Tibial nerve (tissue), 4 donors: ENCODE data around the gene CFAP46. TPM values are rescaled to one million over a fixed set of nuclear protein-coding genes. Genes with fewer than 3 reads are reported as not detected.

ENCODE experiments used
- DNase-seq, 2 donors: peaks; one replicate each; pipeline ENCODE4 v3.0.0-alpha.2; 2019; ENCODE audit warnings: low spot score in 2 of 2
- H3K27ac ChIP-seq, 4 donors: fragments of 200-600 bp; sonication (generic) in 3 of 4; one replicate each; pipeline ENCODE4 v1.5.1; 2017 to 2019; ENCODE audit warnings: mild to moderate bottlenecking in 1 of 4
- H3K27me3 ChIP-seq, 2 donors: fragments of 200-600 bp; sonication (generic) in 1 of 2; one replicate each; pipeline versions ENCODE4 v1.5.1 to v1.6.0; 2017 to 2019
- H3K36me3 ChIP-seq, 3 donors: fragments of 200-600 bp; sonication (generic); one replicate each; pipeline ENCODE4 v1.5.1; 2018 to 2019
- H3K4me1 ChIP-seq, 4 donors: fragments of 200-600 bp; sonication (generic) in 3 of 4; one replicate each; pipeline ENCODE4 v1.5.1; 2017 to 2019
- H3K4me3 ChIP-seq, 4 donors: fragments of 200-600 bp; sonication (generic) in 3 of 4; one replicate each; pipeline ENCODE4 v1.5.1; 2017 to 2019; ENCODE audit warnings: mild to moderate bottlenecking in 1 of 4, moderate library complexity in 1 of 4
- H3K9me3 ChIP-seq, 4 donors: fragments of 200-600 bp; sonication (generic) in 3 of 4; one replicate each; pipeline ENCODE4 v1.5.1; 2017 to 2019
- CTCF ChIP-seq, 5 experiments: fragments of 200-600 bp in 3 of 5; fragments of 450-650 bp in 2 of 5; sonication (generic) in 3 of 5; IDR thresholded peaks; one replicate each; pipeline ENCODE4 v1.5.1; 2016 to 2019; ENCODE audit warnings: antibody characterized with exemption in 5 of 5, mild to moderate bottlenecking in 3 of 5, moderate library complexity in 2 of 5
- EP300 ChIP-seq, 2 donors: sonication (generic); formaldehyde crosslinking; IDR thresholded peaks; one replicate each; pipeline ENCODE4 v1.6.1; 2017; ENCODE audit warnings: antibody characterized with exemption in 2 of 2, mild to moderate bottlenecking in 1 of 2
- POLR2A ChIP-seq, 2 donors: fragments of 450-650 bp; IDR thresholded peaks; one replicate each; pipeline ENCODE4 v1.6.1; 2017; ENCODE audit warnings: antibody characterized with exemption in 2 of 2, mild to moderate bottlenecking in 2 of 2, moderate library complexity in 2 of 2
- WGBS, 2 donors: methylation state at CpG; one replicate each; pipeline ENCODE4 v1.1.5; 2018; 5-methylcytosine and 5-hydroxymethylcytosine counted together
- total RNA-seq, 4 donors: library from RNA; depleted of rRNA; stranded (reverse); fragments of >200 nt; gene quantifications; one replicate each; pipeline ENCODE4 v1.1.0, GENCODE V29; 2016

CFAP46 gene
- total RNA-seq, 4 donors from 2014 or later, result 0.90 to 1.4 TPM; not detected in 2

- Histone ChIP-seq H3K27ac (no peak overlapping the region), H3K27me3 (peaks cover 0 to 18% of the 10 kb centered on the region in 2 donors), H3K36me3 (no peaks in the 10 kb centered on the region), H3K4me3 (no peak overlapping the region), H3K4me1 (peaks cover 0 to 7% (median 0%) of the 10 kb centered on the region in 4 donors), H3K9me3 (peaks cover 0 to 6% (median 0%) of the 10 kb centered on the region in 4 donors)
- no peak for DNase-seq
- TF ChIP-seq CTCF (IDR thresholded peaks at IDR 0.05), result no peak
- TF ChIP-seq EP300 (IDR thresholded peaks at IDR 0.05), result no peak
- no peak for TF ChIP-seq POLR2A (IDR thresholded peaks at IDR 0.05)
- WGBS, 2 donors, result 31 to 42% methylated on average over 17 to 20 of the region's 20 CpGs
Observed at GRCh38 chr10:132883391-132883881, 58.9 kb downstream of the CFAP46 start.

- H3K27me3 ChIP-seq, result peaks cover 0 to 29% of the 10 kb centered on the region in 2 donors
- H3K36me3 ChIP-seq, result no peaks in the 10 kb centered on the region
- peaks cover 0 to 6% (median 0%) of the 10 kb centered on the region in 4 donors for H3K9me3 ChIP-seq
- TF ChIP-seq POLR2A (IDR thresholded peaks at IDR 0.05) (no peak), CTCF (IDR thresholded peaks at IDR 0.05) (no peak), EP300 (IDR thresholded peaks at IDR 0.05) (no peak)
- 84 to 86% methylated on average over 18 of the region's 18 CpGs for WGBS, 2 donors
- H3K4me1 ChIP-seq, result peaks cover 0 to 7% (median 0%) of the 10 kb centered on the region in 4 donors
- no peak overlapping the region for H3K27ac ChIP-seq
- no peak overlapping the region for H3K4me3 ChIP-seq
- DNase-seq, result peak in 1 of 2 donors; percentile 3
Observed at GRCh38 chr10:132882069-132882951, 60.1 kb downstream of the CFAP46 start.

- Histone ChIP-seq H3K4me1 (peaks cover 0 to 7% (median 0%) of the 10 kb centered on the region in 4 donors), H3K27ac (no peak overlapping the region), H3K27me3 (peaks cover 0 to 33% of the 10 kb centered on the region in 2 donors), H3K9me3 (peaks cover 0 to 6% (median 0%) of the 10 kb centered on the region in 4 donors), H3K4me3 (no peak overlapping the region), H3K36me3 (no peaks in the 10 kb centered on the region)
- 91 to 93% methylated on average over 20 to 23 of the region's 23 CpGs for WGBS, 2 donors
- peak in 1 of 2 donors; percentile 8 for DNase-seq
- TF ChIP-seq EP300 (IDR thresholded peaks at IDR 0.05), result no peak
- TF ChIP-seq CTCF (IDR thresholded peaks at IDR 0.05), result no peak
- no peak for TF ChIP-seq POLR2A (IDR thresholded peaks at IDR 0.05)
Observed at GRCh38 chr10:132881186-132881920, 61.0 kb downstream of the CFAP46 start.

- Histone ChIP-seq H3K9me3 (peaks cover 0 to 16% (median 0%) of the 10 kb centered on the region in 4 donors), H3K36me3 (no peaks in the 10 kb centered on the region), H3K27ac (no peak overlapping the region), H3K4me1 (peaks cover 0 to 7% (median 0%) of the 10 kb centered on the region in 4 donors), H3K4me3 (no peak overlapping the region), H3K27me3 (peaks cover 0 to 33% of the 10 kb centered on the region in 2 donors)
- DNase-seq, result peak in 1 of 2 donors; percentile 6
- WGBS, 2 donors, result 81 to 90% methylated on average over 20 to 26 of the region's 35 CpGs
- TF ChIP-seq POLR2A (IDR thresholded peaks at IDR 0.05) (no peak), EP300 (IDR thresholded peaks at IDR 0.05) (no peak), CTCF (IDR thresholded peaks at IDR 0.05) (no peak)
Observed at GRCh38 chr10:132880128-132880981, 62.0 kb downstream of the CFAP46 start.
